Heart right ventricle (tissue), 16 donors: ENCODE measurements around the gene BID. TPM values are rescaled to one million over a fixed set of nuclear protein-coding genes. Genes with fewer than 3 reads are reported as not detected.
A peak's percentile ranks its signal among the peaks of the same experiment; 100 is the strongest.

Source experiments
- ATAC-seq, 8 donors: fragments of 200-7000 bp; cut with Tn5 transposase; one replicate each; pipeline ENCODE4 v1.9.1; 2020; ENCODE audit warnings: mild to moderate bottlenecking in 8 of 8, moderate library complexity in 8 of 8, moderate number of reproducible peaks in 1 of 8
- DNase-seq, 2 donors: peaks; one replicate each; pipeline ENCODE4 v3.0.0-alpha.2; 2020
- H3K27ac ChIP-seq, 10 donors: fragments of 200-600 bp; sonication (generic) in 2 of 10; one replicate each; pipeline versions ENCODE4 v1.5.0 to v1.8.0; 2020 to 2022; ENCODE audit warnings: mild to moderate bottlenecking in 3 of 10
- H3K27me3 ChIP-seq, 7 donors: fragments of 200-600 bp; one replicate each; pipeline ENCODE4 v1.8.0; 2021 to 2022; ENCODE audit warnings: mild to moderate bottlenecking in 2 of 7
- H3K36me3 ChIP-seq, 9 donors: fragments of 200-600 bp; sonication (generic) in 1 of 9; one replicate each; pipeline versions ENCODE4 v1.5.0 to v1.8.0; 2020 to 2022; ENCODE audit warnings: mild to moderate bottlenecking in 2 of 9
- H3K4me1 ChIP-seq, 9 donors: fragments of 200-600 bp; sonication (generic) in 1 of 9; one replicate each; pipeline versions ENCODE4 v1.5.0 to v1.8.0; 2020 to 2022; ENCODE audit warnings: mild to moderate bottlenecking in 4 of 9
- H3K4me3 ChIP-seq, 10 donors: fragments of 200-600 bp; sonication (generic) in 2 of 10; one replicate each; pipeline versions ENCODE4 v1.5.0 to v1.8.0; 2020 to 2022; ENCODE audit warnings: mild to moderate bottlenecking in 7 of 10, moderate library complexity in 2 of 10
- H3K9me3 ChIP-seq, 11 donors: fragments of 200-600 bp in 10 of 11; sonication (generic) in 2 of 11; one replicate each; pipeline versions ENCODE4 v1.5.0 to v1.8.0; 2013 to 2022; ENCODE audit warnings: mild to moderate bottlenecking in 2 of 11, control low read depth in 1 of 11, moderate library complexity in 1 of 11
- CTCF ChIP-seq, 9 donors: fragments of 200-600 bp; sonication (generic) in 2 of 9; IDR thresholded peaks; one replicate each; pipeline versions ENCODE4 v1.5.0 to v1.8.0; 2021 to 2022; ENCODE audit warnings: antibody characterized with exemption in 9 of 9, mild to moderate bottlenecking in 5 of 9, moderate library complexity in 1 of 9
- WGBS, 2 donors: extraction: QIAGEN DNeasy Blood & Tissue Kit; methylation state at CpG; one replicate each; pipeline ENCODE4 v1.1.7; 2013; ENCODE audit warnings: inconsistent platforms in 1 of 2; 5-methylcytosine and 5-hydroxymethylcytosine counted together
- intact Hi-C, 10 donors: fragments of 100-400 bp; cut with DNase I; formaldehyde crosslinking; loops; one replicate each; pipeline versions ENCODE4 v1.11.1 to v1.14.2; 2022
- polyA plus RNA-seq, 2 donors: library from polyadenylated mRNA; stranded (reverse); fragments of 200-250 nt; gene quantifications; one replicate each; pipeline ENCODE4 v1.2.3, GENCODE V29; 2013
- total RNA-seq, 10 donors: library from RNA; stranded (reverse); fragmentation: NEBNext Ultra II Directional in 3 of 10; extraction: Animal tissue kit (Norgen Biotek cat#: 25700) in 3 of 10; gene quantifications; one replicate each; pipeline versions ENCODE4 v1.2.1 to v1.2.4, GENCODE V29; 2021 to 2023
- donor health status: Arrhythmogenic right ventricular cardiomyopathy.
- donor health status: ischemic (EF 13 %, LVEDD 7.1; RV severe dilation, severe dysfunction).
- donor health status: healthy with polysubstance abuse.
- donor health status: DM: no; HTN: yes; CAD: no.
- donor health status: DM: no; HTN: no; CAD: no.
- donor health status: ischemic (EF 25% LVEDD 6.9; RV normal size, moderate dysfunction).
- donor health status: ischemic (EF 25% LVEDD 5.7; RV mildly dilated, moderate dysfunction).
- donor health status: healthy.
- donor health status: DM: yes; HTN: yes; CAD: no.
- donor health status: Ischemic cardiomyopathy.
- donor health status: ischemic (EF 35%, LVEDD 5.7; RV mildly dilated, moderate dysfunction).
- donor health status: nonischemic (EF 11% LVEDD 7.7; RV severe dilation, severe dysfunction).
- donor health status: DM: yes; HTN: yes; CAD: no.
- donor health status: PGD.
- donor health status: ischemic (EF 29% LVEDD 5.4; RV normal size, mild dysfunction).
- donor health status: nonischemic (EF 23%, LVEDD 6.1; RV moderate dilation, normal function).

BID gene
- total and polyA plus RNA-seq, 12 donors, result 5.6 to 42.9 (median 10.9) TPM

- Histone ChIP-seq H3K4me3 (peak overlapping the region in 9 of 10 donors; percentile 1 to 40 (median 24)), H3K36me3 (peaks cover 0 to 56% (median 17%) of the 10 kb centered on the region in 9 donors), H3K4me1 (peaks cover 0 to 26% (median 0%) of the 10 kb centered on the region in 9 donors), H3K9me3 (no peaks in the 10 kb centered on the region), H3K27me3 (no peaks in the 10 kb centered on the region), H3K27ac (peak overlapping the region; percentile 0 to 78 (median 60))
- intact Hi-C loops, result loop anchor here in 1 of 10 donors (10.0 kb wide), 1 partner anchor 62 kb away; no protein-coding TSS in a partner anchor
- no peak for DNase-seq
- WGBS, 2 donors, result 96 to 100% methylated on average over 1 of the region's 1 CpG
- TF ChIP-seq CTCF (IDR thresholded peaks at IDR 0.05), result no peak
- no peak for ATAC-seq
Observed at GRCh38 chr22:17706947-17707346, 67.3 kb downstream of the BID start.

- WGBS, 2 donors, result 64 to 77% methylated on average over 9 of the region's 9 CpGs
- intact Hi-C loops, result loop anchor here in 1 of 10 donors (10.0 kb wide), 1 partner anchor 61 kb away; no protein-coding TSS in a partner anchor
- Histone ChIP-seq H3K9me3 (no peaks in the 10 kb centered on the region), H3K4me1 (peaks cover 0 to 26% (median 0%) of the 10 kb centered on the region in 9 donors), H3K36me3 (peaks cover 0 to 58% (median 17%) of the 10 kb centered on the region in 9 donors), H3K27ac (peak overlapping the region; percentile 0 to 78 (median 62)), H3K4me3 (peak overlapping the region in 8 of 10 donors; percentile 1 to 40 (median 28)), H3K27me3 (no peaks in the 10 kb centered on the region)
- ATAC-seq, result peak; percentile 69 to 98 (median 88)
- no peak for TF ChIP-seq CTCF (IDR thresholded peaks at IDR 0.05)
- peak in 1 of 2 donors; percentile 35 for DNase-seq
Observed at GRCh38 chr22:17705951-17706900, 68.0 kb downstream of the BID start.

GRCh38 chr22:17705546-17705945, 68.7 kb downstream of the BID start:
- Histone ChIP-seq H3K36me3 (peaks cover 0 to 58% (median 17%) of the 10 kb centered on the region in 9 donors), H3K9me3 (no peaks in the 10 kb centered on the region), H3K27ac (peak overlapping the region in 6 of 10 donors; percentile 11 to 78 (median 62)), H3K4me3 (no peak overlapping the region), H3K4me1 (peaks cover 0 to 30% (median 0%) of the 10 kb centered on the region in 9 donors), H3K27me3 (no peaks in the 10 kb centered on the region)
- intact Hi-C loops, result loop anchor here in 1 of 10 donors (10.0 kb wide), 1 partner anchor 61 kb away; no protein-coding TSS in a partner anchor
- WGBS, 2 donors, result 93 to 96% methylated on average over 7 of the region's 7 CpGs
- DNase-seq, result no peak
- no peak for TF ChIP-seq CTCF (IDR thresholded peaks at IDR 0.05)
- peak in 1 of 8 donors; percentile 27 for ATAC-seq

GRCh38 chr22:17703811-17704210, 70.5 kb downstream of the BID start:
- H3K36me3 ChIP-seq, result peaks cover 0 to 50% (median 17%) of the 10 kb centered on the region in 9 donors
- no peak for ATAC-seq
- WGBS, 2 donors, result 96 to 100% methylated on average over 2 of the region's 2 CpGs
- H3K4me3 ChIP-seq, result no peak overlapping the region
- TF ChIP-seq CTCF (IDR thresholded peaks at IDR 0.05), result no peak
- intact Hi-C loops, result loop anchor here in 1 of 10 donors (10.0 kb wide), 1 partner anchor 59 kb away; no protein-coding TSS in a partner anchor
- H3K27me3 ChIP-seq, result no peaks in the 10 kb centered on the region
- no peak for DNase-seq
- no peak overlapping the region for H3K27ac ChIP-seq
- H3K4me1 ChIP-seq, result peaks cover 0 to 35% (median 0%) of the 10 kb centered on the region in 9 donors
- H3K9me3 ChIP-seq, result no peaks in the 10 kb centered on the region
